ENCODE results near the gene MUC4. TPM values are rescaled to one million over a fixed set of nuclear protein-coding genes. Genes with fewer than 3 reads are reported as not detected.

The MUC4 gene
- total RNA-seq, 1 donor from 2014 or later = not detected

DNA sequence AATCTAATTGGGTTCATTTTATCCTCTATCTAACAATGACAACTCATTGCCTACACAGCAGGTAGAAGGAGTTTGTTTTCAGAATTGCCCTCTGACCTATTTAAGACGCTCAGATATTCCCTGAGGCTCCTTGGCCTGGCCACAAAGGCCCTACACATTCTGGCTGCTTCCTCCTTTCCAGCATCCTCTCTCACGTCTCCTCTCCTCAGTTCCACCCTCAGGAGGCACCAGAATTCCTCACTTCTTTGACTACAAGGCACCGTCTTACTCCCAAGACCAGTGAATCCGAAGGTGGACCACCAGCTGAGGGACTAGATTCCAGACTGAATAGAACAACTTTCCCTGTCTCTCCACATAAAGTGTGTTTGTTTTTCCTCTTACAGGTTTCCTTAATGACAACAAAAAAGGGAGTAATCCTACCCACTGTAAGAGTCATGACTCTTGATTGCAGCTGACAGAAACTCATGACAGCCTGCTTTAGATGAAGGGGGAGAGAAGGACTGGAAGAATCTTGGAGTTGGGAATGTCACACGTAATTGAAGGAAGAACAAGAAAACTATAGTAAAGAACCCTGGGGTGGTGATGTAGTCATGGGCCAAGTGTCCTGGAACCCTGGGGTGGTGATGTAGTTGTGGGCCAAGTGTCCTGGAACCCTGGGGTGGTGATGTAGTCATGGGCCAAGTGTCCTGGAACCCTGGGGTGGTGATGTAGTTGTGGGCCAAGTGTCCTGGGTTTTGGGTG lies 112.9 kb downstream of the MUC4 start:
- peaks cover 29% of the 10 kb centered on the region for H3K4me1 Mint-ChIP-seq
- no peak overlapping the region for H3K4me3 Mint-ChIP-seq
- DNase-seq (ENCODE audit: low read depth, low spot score) = no peak
- no peaks in the 10 kb centered on the region for H3K9me3 Mint-ChIP-seq
- no peaks in the 10 kb centered on the region for H3K27me3 Mint-ChIP-seq (ENCODE audit: low read depth)
- TF ChIP-seq, protein P1, sequence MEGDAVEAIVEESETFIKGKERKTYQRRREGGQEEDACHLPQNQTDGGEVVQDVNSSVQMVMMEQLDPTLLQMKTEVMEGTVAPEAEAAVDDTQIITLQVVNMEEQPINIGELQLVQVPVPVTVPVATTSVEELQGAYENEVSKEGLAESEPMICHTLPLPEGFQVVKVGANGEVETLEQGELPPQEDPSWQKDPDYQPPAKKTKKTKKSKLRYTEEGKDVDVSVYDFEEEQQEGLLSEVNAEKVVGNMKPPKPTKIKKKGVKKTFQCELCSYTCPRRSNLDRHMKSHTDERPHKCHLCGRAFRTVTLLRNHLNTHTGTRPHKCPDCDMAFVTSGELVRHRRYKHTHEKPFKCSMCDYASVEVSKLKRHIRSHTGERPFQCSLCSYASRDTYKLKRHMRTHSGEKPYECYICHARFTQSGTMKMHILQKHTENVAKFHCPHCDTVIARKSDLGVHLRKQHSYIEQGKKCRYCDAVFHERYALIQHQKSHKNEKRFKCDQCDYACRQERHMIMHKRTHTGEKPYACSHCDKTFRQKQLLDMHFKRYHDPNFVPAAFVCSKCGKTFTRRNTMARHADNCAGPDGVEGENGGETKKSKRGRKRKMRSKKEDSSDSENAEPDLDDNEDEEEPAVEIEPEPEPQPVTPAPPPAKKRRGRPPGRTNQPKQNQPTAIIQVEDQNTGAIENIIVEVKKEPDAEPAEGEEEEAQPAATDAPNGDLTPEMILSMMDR (conservative IDR thresholded peaks at IDR 0.05) = no peak
- no peak overlapping the region for H3K27ac Mint-ChIP-seq (ENCODE audit: unreplicated experiment)
- peaks cover 23% of the 10 kb centered on the region for H3K36me3 Mint-ChIP-seq (ENCODE audit: low read depth)

DNA sequence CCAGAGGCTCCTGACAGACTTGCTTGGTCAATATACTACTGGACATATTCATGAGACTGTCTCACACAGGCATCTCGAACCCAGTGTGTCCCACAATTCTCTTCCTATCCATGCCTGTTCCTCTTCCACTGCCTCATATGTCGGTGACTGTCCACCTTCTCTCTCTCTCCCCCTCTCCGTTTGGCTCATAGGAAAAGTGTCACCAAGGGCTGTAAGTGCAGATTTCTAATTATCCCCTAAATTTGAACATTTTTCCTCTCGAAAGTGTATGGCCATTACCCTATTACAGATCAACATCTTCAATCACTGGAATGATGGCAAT lies 113.4 kb downstream of the MUC4 start:
- Mint-ChIP-seq H3K27ac (ENCODE audit: unreplicated experiment) (peak overlapping the region; percentile 2), H3K36me3 (ENCODE audit: low read depth) (peaks cover 26% of the 10 kb centered on the region), H3K4me1 (peaks cover 29% of the 10 kb centered on the region), H3K4me3 (no peak overlapping the region), H3K27me3 (ENCODE audit: low read depth) (no peaks in the 10 kb centered on the region), H3K9me3 (no peaks in the 10 kb centered on the region)
- TF ChIP-seq, protein P1 (conservative IDR thresholded peaks at IDR 0.05) = no peak
- DNase-seq (ENCODE audit: low read depth, low spot score) = no peak

DNA sequence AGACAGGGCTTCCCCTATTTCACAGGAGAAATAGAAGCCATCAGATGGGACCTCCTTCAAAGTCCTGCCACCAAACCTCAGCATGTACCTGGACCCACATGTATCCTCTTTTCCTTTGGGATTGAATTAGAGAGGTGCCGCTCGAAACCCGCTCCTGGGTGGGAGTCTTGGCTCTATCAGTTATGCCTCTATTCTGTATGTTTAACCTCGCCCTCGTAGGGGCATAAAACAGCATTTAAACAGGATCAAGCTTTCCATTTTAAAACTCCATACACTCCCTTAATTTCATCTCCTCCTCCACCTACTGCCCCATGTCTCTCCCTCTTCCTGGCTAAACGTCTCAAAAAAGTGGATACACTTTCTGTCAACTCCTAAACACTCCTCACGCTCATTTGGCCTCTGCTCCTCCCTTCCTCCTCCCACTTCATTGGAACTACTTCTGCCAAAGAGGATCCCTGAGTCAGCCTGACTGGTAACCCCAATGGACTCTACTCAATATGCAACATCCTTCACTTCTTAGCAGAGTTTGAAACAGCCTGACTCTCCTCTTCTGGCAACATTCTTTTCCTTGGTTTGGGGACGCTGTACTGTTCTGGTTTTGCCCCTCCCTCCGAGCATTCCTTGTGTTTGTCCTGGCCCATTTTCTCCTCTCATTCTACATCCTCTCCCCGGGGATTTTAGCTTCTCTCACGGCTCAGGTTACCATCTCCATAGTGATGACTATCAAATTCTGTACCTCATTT lies 114.0 kb downstream of the MUC4 start:
- Mint-ChIP-seq H3K4me3 (no peak overlapping the region), H3K4me1 (peaks cover 29% of the 10 kb centered on the region), H3K9me3 (no peaks in the 10 kb centered on the region), H3K36me3 (ENCODE audit: low read depth) (peaks cover 26% of the 10 kb centered on the region), H3K27ac (ENCODE audit: unreplicated experiment) (peak overlapping the region; percentile 2), H3K27me3 (ENCODE audit: low read depth) (no peaks in the 10 kb centered on the region)
- TF ChIP-seq, protein P1 (conservative IDR thresholded peaks at IDR 0.05) = no peak
- no peak for DNase-seq (ENCODE audit: low read depth, low spot score)

Small RNAs within 50 kb of the gene (microRNA-seq; reads per million reads assigned to microRNA genes)
- 1.8 reads per million for gene MIR570

Other genes starting within 250 kb of the MUC4 start
- 1.1 and 1.7 TPM in 2 replicates for gene APOD, start 228.0 kb downstream of the MUC4 start, total RNA-seq
- 2.3 and 3.0 TPM in 2 replicates for gene MUC20, start 91.0 kb downstream of the MUC4 start, total RNA-seq
- 46.3 and 54.9 TPM in 2 replicates for gene TNK2, start 96.6 kb upstream of the MUC4 start, total RNA-seq

All from neural crest cell (in vitro differentiated cells).